Activated T-cell treated with anti-CD3 and anti-CD28 coated beads, Interleukin-2, amount 50 U/mL, for 72 hours (primary cell): Measurements from ENCODE around the gene KCNAB3. TPM values are rescaled to one million over a fixed set of nuclear protein-coding genes. Genes with fewer than 3 reads are reported as not detected.
A peak's percentile ranks its signal among the peaks of the same experiment; 100 is the strongest.
"Not testable (repeated sequence)": the region's sequence is repeated elsewhere in the genome, so short reads cannot be mapped to it uniquely, and the experiment has no call there.

Experiments used
- ATAC-seq, 2 donors: fragments of 150-1000 bp; cut with Tn5 transposase; replicated peaks in 1 of 2; 2 replicates each; pipeline ENCODE4 v1.10.0; 2021; ENCODE audit warnings: moderate library complexity in 2 of 2, mild to moderate bottlenecking in 1 of 2
- DNase-seq, 2 donors: peaks; one replicate each; pipeline ENCODE4 v3.0.0; 2021 to 2022; ENCODE audit warnings: mixed read lengths in 1 of 2
- H3K27ac Mint-ChIP-seq: one replicate; pipeline ENCODE4 v1.8.0; 2022; ENCODE audit warnings: mild to moderate bottlenecking, moderate library complexity, mixed read lengths
- H3K27me3 Mint-ChIP-seq: one replicate; pipeline ENCODE4 v1.8.0; 2022; ENCODE audit warnings: low read depth, mixed read lengths
- H3K36me3 Mint-ChIP-seq, 2 donors: one replicate each; pipeline ENCODE4 v1.8.0; 2022; ENCODE audit warnings: mixed read lengths in 2 of 2, mild to moderate bottlenecking in 1 of 2; ENCODE audit not compliant: insufficient read depth in 2 of 2
- H3K4me1 Mint-ChIP-seq: one replicate; pipeline ENCODE4 v1.8.0; 2022; ENCODE audit warnings: low read depth, mixed read lengths
- H3K4me3 Mint-ChIP-seq, 2 donors: one replicate each; pipeline ENCODE4 v1.8.0; 2022; ENCODE audit warnings: mild to moderate bottlenecking in 2 of 2, mixed read lengths in 2 of 2, moderate library complexity in 2 of 2
- H3K9me3 Mint-ChIP-seq, 2 donors: one replicate each; pipeline ENCODE4 v1.8.0; 2022; ENCODE audit warnings: mixed read lengths in 2 of 2
- total RNA-seq, 2 donors: library from RNA; stranded (reverse); gene quantifications; one replicate each; pipeline ENCODE4 v1.2.3, GENCODE V29; 2022

The KCNAB3 gene
- total RNA-seq, 2 donors from 2014 or later = 10.2 to 10.3 TPM

- DNase-seq, H3K4me3 Mint-ChIP-seq, ATAC-seq, H3K9me3 Mint-ChIP-seq, H3K27ac Mint-ChIP-seq, H3K27me3 Mint-ChIP-seq: not testable (repeated sequence)
- Mint-ChIP-seq H3K36me3 (peaks cover 0 to 13% of the 10 kb centered on the region in 2 donors), H3K4me1 (peaks cover 30% of the 10 kb centered on the region)
Measured at GRCh38 chr17:7953266-7953665, 23.6 kb upstream of the KCNAB3 start.

- Mint-ChIP-seq H3K36me3 (peaks cover 4 to 14% of the 10 kb centered on the region in 2 donors), H3K4me3 (peak overlapping the region; percentile 10 to 18), H3K9me3 (no peaks in the 10 kb centered on the region), H3K27ac (peak overlapping the region; percentile 0), H3K4me1 (peaks cover 30% of the 10 kb centered on the region), H3K27me3 (no peaks in the 10 kb centered on the region)
- ATAC-seq = peak; percentile 99 to 100
- peak; percentile 57 to 66 for DNase-seq
Measured at GRCh38 chr17:7951143-7951792, 21.6 kb upstream of the KCNAB3 start.

- Mint-ChIP-seq H3K4me3 (peak overlapping the region in 1 of 2 donors; percentile 21), H3K4me1 (peaks cover 30% of the 10 kb centered on the region), H3K27me3 (no peaks in the 10 kb centered on the region), H3K27ac (no peak overlapping the region), H3K9me3 (no peaks in the 10 kb centered on the region), H3K36me3 (peaks cover 4 to 17% of the 10 kb centered on the region in 2 donors)
- ATAC-seq (no peak), DNase-seq (no peak)
Measured at GRCh38 chr17:7950578-7950977, 20.9 kb upstream of the KCNAB3 start.

- Mint-ChIP-seq H3K27ac (no peak overlapping the region), H3K9me3 (no peaks in the 10 kb centered on the region), H3K4me1 (peaks cover 14% of the 10 kb centered on the region), H3K27me3 (no peaks in the 10 kb centered on the region), H3K36me3 (peaks cover 4 to 27% of the 10 kb centered on the region in 2 donors), H3K4me3 (no peak overlapping the region)
- ATAC-seq = no peak
- DNase-seq = no peak
Measured at GRCh38 chr17:7947651-7948050, 18.0 kb upstream of the KCNAB3 start.

- Mint-ChIP-seq H3K4me3 (no peak overlapping the region), H3K27me3 (no peaks in the 10 kb centered on the region), H3K4me1 (peaks cover 6% of the 10 kb centered on the region), H3K36me3 (peaks cover 4 to 27% of the 10 kb centered on the region in 2 donors), H3K27ac (no peak overlapping the region), H3K9me3 (no peaks in the 10 kb centered on the region)
- DNase-seq (no peak), ATAC-seq (no peak)
Measured at GRCh38 chr17:7946441-7946840, 16.8 kb upstream of the KCNAB3 start.

- H3K4me3 Mint-ChIP-seq = no peak overlapping the region
- peak overlapping the region; percentile 38 for H3K27ac Mint-ChIP-seq
- ATAC-seq (no peak), DNase-seq (no peak)
- H3K27me3 Mint-ChIP-seq = no peaks in the 10 kb centered on the region
- H3K36me3 Mint-ChIP-seq = peaks cover 5 to 32% of the 10 kb centered on the region in 2 donors
- no peaks in the 10 kb centered on the region for H3K4me1 Mint-ChIP-seq
- no peaks in the 10 kb centered on the region for H3K9me3 Mint-ChIP-seq
Measured at GRCh38 chr17:7945651-7946050, 16.0 kb upstream of the KCNAB3 start.

- Mint-ChIP-seq H3K4me3 (no peak overlapping the region), H3K9me3 (no peaks in the 10 kb centered on the region), H3K27ac (peak overlapping the region; percentile 68), H3K36me3 (peaks cover 8 to 34% of the 10 kb centered on the region in 2 donors), H3K4me1 (no peaks in the 10 kb centered on the region), H3K27me3 (no peaks in the 10 kb centered on the region)
- no peak for DNase-seq
- no peak for ATAC-seq
Measured at GRCh38 chr17:7944326-7944725, 14.7 kb upstream of the KCNAB3 start.

- Mint-ChIP-seq H3K9me3 (no peaks in the 10 kb centered on the region), H3K27me3 (no peaks in the 10 kb centered on the region), H3K4me1 (no peaks in the 10 kb centered on the region), H3K27ac (no peak overlapping the region), H3K4me3 (no peak overlapping the region), H3K36me3 (peaks cover 8 to 29% of the 10 kb centered on the region in 2 donors)
- ATAC-seq (no peak), DNase-seq (no peak)
Measured at GRCh38 chr17:7943291-7943690, 13.6 kb upstream of the KCNAB3 start.

- Mint-ChIP-seq H3K9me3 (no peaks in the 10 kb centered on the region), H3K36me3 (peaks cover 6 to 33% of the 10 kb centered on the region in 2 donors), H3K27ac (no peak overlapping the region), H3K27me3 (no peaks in the 10 kb centered on the region), H3K4me3 (no peak overlapping the region), H3K4me1 (peaks cover 8% of the 10 kb centered on the region)
- ATAC-seq = no peak
- no peak for DNase-seq
Measured at GRCh38 chr17:7940743-7941142, 11.1 kb upstream of the KCNAB3 start.

GRCh38 chr17:7940034-7940433 is 10.4 kb upstream of the KCNAB3 start:
- no peak overlapping the region for H3K27ac Mint-ChIP-seq
- no peak overlapping the region for H3K4me3 Mint-ChIP-seq
- H3K27me3 Mint-ChIP-seq = no peaks in the 10 kb centered on the region
- H3K9me3 Mint-ChIP-seq = no peaks in the 10 kb centered on the region
- ATAC-seq (no peak), DNase-seq (no peak)
- H3K36me3 Mint-ChIP-seq = peaks cover 6 to 33% of the 10 kb centered on the region in 2 donors
- peaks cover 13% of the 10 kb centered on the region for H3K4me1 Mint-ChIP-seq

GRCh38 chr17:7935859-7936258 is 6.2 kb upstream of the KCNAB3 start:
- H3K9me3 Mint-ChIP-seq = no peaks in the 10 kb centered on the region
- H3K36me3 Mint-ChIP-seq = peaks cover 11 to 24% of the 10 kb centered on the region in 2 donors
- no peaks in the 10 kb centered on the region for H3K27me3 Mint-ChIP-seq
- peaks cover 43% of the 10 kb centered on the region for H3K4me1 Mint-ChIP-seq
- H3K4me3 Mint-ChIP-seq = no peak overlapping the region
- H3K27ac Mint-ChIP-seq = no peak overlapping the region
- ATAC-seq (no peak), DNase-seq (no peak)

GRCh38 chr17:7932949-7933348 is 3.3 kb upstream of the KCNAB3 start:
- no peak for ATAC-seq
- Mint-ChIP-seq H3K36me3 (peaks cover 8 to 11% of the 10 kb centered on the region in 2 donors), H3K9me3 (no peaks in the 10 kb centered on the region), H3K4me3 (peak overlapping the region; percentile 87 to 96), H3K27ac (peak overlapping the region; percentile 8), H3K27me3 (no peaks in the 10 kb centered on the region), H3K4me1 (peaks cover 57% of the 10 kb centered on the region)
- DNase-seq = peak; percentile 51 to 54

GRCh38 chr17:7932483-7932891 is 2.8 kb upstream of the KCNAB3 start:
- Mint-ChIP-seq H3K27ac (peak overlapping the region; percentile 72), H3K4me1 (peaks cover 57% of the 10 kb centered on the region), H3K4me3 (peak overlapping the region; percentile 87 to 96), H3K27me3 (no peaks in the 10 kb centered on the region), H3K9me3 (no peaks in the 10 kb centered on the region), H3K36me3 (peaks cover 9 to 11% of the 10 kb centered on the region in 2 donors)
- ATAC-seq (peak; percentile 20 to 35), DNase-seq (peak; percentile 36 to 37)
